Suprapubic skin (tissue), 4 donors: ENCODE measurements around the gene C2. TPM values are rescaled to one million over a fixed set of nuclear protein-coding genes. Genes with fewer than 3 reads are reported as not detected.
"Not testable (repeated sequence)": the region's sequence is repeated elsewhere in the genome, so short reads cannot be mapped to it uniquely, and the experiment has no call there.

ENCODE experiments used
- DNase-seq, 2 donors: peaks; one replicate each; pipeline ENCODE4 v3.0.0-alpha.2; 2019; ENCODE audit warnings: low spot score in 2 of 2
- H3K27ac ChIP-seq: fragments of 200-600 bp; sonication (generic); one replicate; pipeline ENCODE4 v1.5.1; 2019
- H3K27me3 ChIP-seq: fragments of 200-600 bp; sonication (generic); one replicate; pipeline ENCODE4 v1.5.1; 2019
- H3K36me3 ChIP-seq: fragments of 200-600 bp; sonication (generic); one replicate; pipeline ENCODE4 v1.5.1; 2019
- H3K4me1 ChIP-seq: fragments of 200-600 bp; sonication (generic); one replicate; pipeline ENCODE4 v1.5.1; 2019
- H3K4me3 ChIP-seq: fragments of 200-600 bp; sonication (generic); one replicate; pipeline ENCODE4 v1.5.1; 2019; ENCODE audit warnings: mild to moderate bottlenecking
- H3K9me3 ChIP-seq: fragments of 200-600 bp; sonication (generic); one replicate; pipeline ENCODE4 v1.5.1; 2019
- WGBS: methylation state at CpG from one replicate; pipeline ENCODE4 v1.1.5; 2018; 5-methylcytosine and 5-hydroxymethylcytosine counted together
- total RNA-seq, 4 donors: library from RNA; depleted of rRNA; stranded (reverse); fragments of >200 nt; gene quantifications; one replicate each; pipeline ENCODE4 v1.1.0, GENCODE V29; 2016

The C2 gene
- total RNA-seq, 4 donors from 2014 or later = 2.6 to 6.4 (median 4.1) TPM

GRCh38 chr6:31981744-31982143, 54.2 kb downstream of the C2 start, which contains the start of gene C4A:
C4A (plus strand) TSS chr6:31982057; CDS start chr6:31982108, 51 bp downstream.
- WGBS = no CpG with 5 or more reads among the region's 7 CpGs
- not testable (repeated sequence) for DNase-seq, H3K9me3 ChIP-seq

GRCh38 chr6:31989363-31989762, 61.8 kb downstream of the C2 start:
- H3K9me3 ChIP-seq, DNase-seq, H3K36me3 ChIP-seq, H3K27me3 ChIP-seq, H3K27ac ChIP-seq, H3K4me1 ChIP-seq, H3K4me3 ChIP-seq: not testable (repeated sequence)
- no CpG with 5 or more reads among the region's 10 CpGs for WGBS

More at GRCh38 chr6:31981744-31982143, 54.2 kb downstream of the C2 start, which contains the start of gene C4A:
- H3K4me3 ChIP-seq, H3K4me1 ChIP-seq, H3K27ac ChIP-seq, H3K27me3 ChIP-seq: not testable (repeated sequence)
- H3K36me3 ChIP-seq = peaks cover 13% of the 10 kb centered on the region

DNA sequence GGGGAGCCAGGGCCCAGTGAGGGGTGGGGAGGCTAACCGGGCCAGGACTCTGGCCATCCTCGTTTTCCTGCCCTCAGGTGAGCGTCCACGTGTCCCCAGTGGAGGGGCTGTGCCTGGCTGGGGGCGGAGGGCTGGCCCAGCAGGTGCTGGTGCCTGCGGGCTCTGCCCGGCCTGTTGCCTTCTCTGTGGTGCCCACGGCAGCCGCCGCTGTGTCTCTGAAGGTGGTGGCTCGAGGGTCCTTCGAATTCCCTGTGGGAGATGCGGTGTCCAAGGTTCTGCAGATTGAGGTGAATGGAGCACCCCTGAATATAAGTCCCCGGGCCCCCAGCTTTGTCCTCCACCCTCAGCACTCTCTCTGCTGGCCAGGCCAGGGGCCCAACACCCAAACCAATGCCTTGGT, 66.9 kb downstream of the C2 start:
- H3K36me3 ChIP-seq, H3K27ac ChIP-seq, DNase-seq, H3K27me3 ChIP-seq, H3K4me1 ChIP-seq, H3K4me3 ChIP-seq, H3K9me3 ChIP-seq: not testable (repeated sequence)
- WGBS = no CpG with 5 or more reads among the region's 14 CpGs

Other genes with a start within 250 kb of the C2 start
- 1 to 10 TPM in 1 of 4 donors, under 1 TPM in 1, not detected in 2; 0.73 to 5.1 TPM for gene LY6G5C, start 246.7 kb upstream of the C2 start, total RNA-seq
- 10 to 100 TPM; 49.4 to 68.2 (median 57.3) TPM for gene ABHD16A, start 224.4 kb upstream of the C2 start, total RNA-seq
- not detected for gene LY6G6F, start 220.9 kb upstream of the C2 start, total RNA-seq
- gene LY6G6D, start 212.4 kb upstream of the C2 start, total RNA-seq = 10 to 100 TPM in 1 of 4 donors, 1 to 10 TPM in 1, not detected in 2; 5.5 to 30.8 TPM
- 100 to 1,000 TPM in 3 of 4 donors, 10 to 100 TPM in 1; 80.0 to 376 (median 338) TPM for gene LY6G6C, start 206.0 kb upstream of the C2 start, total RNA-seq
- gene MPIG6B, start 204.3 kb upstream of the C2 start, total RNA-seq = 1 to 10 TPM; 1.6 to 4.6 (median 4.5) TPM
- 10 to 100 TPM; 66.8 to 84.2 (median 68.3) TPM for gene DDAH2, start 198.4 kb upstream of the C2 start, total RNA-seq
- 100 to 1,000 TPM; 239 to 420 (median 333) TPM for gene CLIC1, start 191.2 kb upstream of the C2 start, total RNA-seq
- 10 to 100 TPM; 12.6 to 60.1 (median 17.2) TPM for gene MSH5, start 187.7 kb upstream of the C2 start, total RNA-seq
- 10 to 100 TPM in 3 of 4 donors, 1 to 10 TPM in 1; 9.3 to 42.2 (median 20.3) TPM for gene SAPCD1, start 165.1 kb upstream of the C2 start, total RNA-seq
- 1 to 10 TPM; 1.3 to 3.3 (median 2.3) TPM for gene VWA7, start 150.4 kb upstream of the C2 start, total RNA-seq
- gene VARS1, start 132.0 kb upstream of the C2 start, total RNA-seq = 10 to 100 TPM; 48.8 to 60.0 (median 59.1) TPM
- gene LSM2, start 120.8 kb upstream of the C2 start, total RNA-seq = 10 to 100 TPM; 21.7 to 39.5 (median 30.2) TPM
- 1 to 10 TPM in 3 of 4 donors, under 1 TPM in 1; 0.83 to 3.1 (median 1.8) TPM for gene HSPA1L, start 112.4 kb upstream of the C2 start, total RNA-seq
- gene HSPA1A, start 112.2 kb upstream of the C2 start, total RNA-seq = 100 to 1,000 TPM; 200 to 464 (median 408) TPM
- gene HSPA1B, start 100.0 kb upstream of the C2 start, total RNA-seq = 100 to 1,000 TPM; 243 to 686 (median 558) TPM
- gene NEU1, start 64.9 kb upstream of the C2 start, total RNA-seq = 10 to 100 TPM; 22.2 to 42.7 (median 39.8) TPM
- gene SLC44A4, start 48.7 kb upstream of the C2 start, total RNA-seq = 1 to 10 TPM; 1.4 to 7.4 (median 4.1) TPM
- 10 to 100 TPM; 38.7 to 48.9 (median 42.9) TPM for gene EHMT2, start 30.0 kb upstream of the C2 start, total RNA-seq
- gene ZBTB12, start 25.6 kb upstream of the C2 start, total RNA-seq = 1 to 10 TPM in 3 of 4 donors, under 1 TPM in 1; 0.49 to 2.6 (median 1.5) TPM
- 1 to 10 TPM; 3.7 to 6.8 (median 5.1) TPM for gene CFB, start 18.4 kb downstream of the C2 start, total RNA-seq
- gene NELFE, start 31.3 kb downstream of the C2 start, total RNA-seq = 10 to 100 TPM; 56.7 to 72.1 (median 65.8) TPM
- 10 to 100 TPM; 31.3 to 60.4 (median 49.3) TPM for gene SKIC2, start 31.5 kb downstream of the C2 start, total RNA-seq
- 10 to 100 TPM; 13.1 to 25.3 (median 16.4) TPM for gene DXO, start 44.4 kb downstream of the C2 start, total RNA-seq
- gene C4A, start 54.3 kb downstream of the C2 start, total RNA-seq = 10 to 100 TPM in 1 of 4 donors, 1 to 10 TPM in 3; 4.0 to 10.2 (median 5.3) TPM
- 1 to 10 TPM; 1.3 to 9.4 (median 5.1) TPM for gene C4B, start 87.1 kb downstream of the C2 start, total RNA-seq
- gene CYP21A2, start 110.7 kb downstream of the C2 start, total RNA-seq = 1 to 10 TPM in 1 of 4 donors, under 1 TPM in 1, not detected in 2; 0.39 to 2.3 TPM
- gene TNXB, start 181.6 kb downstream of the C2 start, total RNA-seq = 10 to 100 TPM; 25.7 to 52.5 (median 40.2) TPM
- gene ATF6B, start 200.5 kb downstream of the C2 start, total RNA-seq = 100 to 1,000 TPM in 1 of 4 donors, 10 to 100 TPM in 3; 55.8 to 161 (median 74.0) TPM
- 10 to 100 TPM in 1 of 4 donors, 1 to 10 TPM in 3; 3.5 to 10.6 (median 5.6) TPM for gene FKBPL, start 202.6 kb downstream of the C2 start, total RNA-seq
- 1 to 10 TPM in 1 of 4 donors, under 1 TPM in 3; 0.42 to 2.1 (median 0.45) TPM for gene PRRT1, start 224.2 kb downstream of the C2 start, total RNA-seq
- gene PPT2, start 226.4 kb downstream of the C2 start, total RNA-seq = 100 to 1,000 TPM in 1 of 4 donors, 10 to 100 TPM in 3; 42.8 to 183 (median 72.2) TPM
- gene EGFL8, start 236.9 kb downstream of the C2 start, total RNA-seq = 10 to 100 TPM in 3 of 4 donors, 1 to 10 TPM in 1; 7.3 to 66.5 (median 15.4) TPM
- gene AGPAT1, start 248.4 kb downstream of the C2 start, total RNA-seq = 10 to 100 TPM; 30.4 to 68.9 (median 42.6) TPM